ENCODE results near the gene ANKRD6. TPM values are rescaled to one million over a fixed set of nuclear protein-coding genes. Genes with fewer than 3 reads are reported as not detected.

Gene ANKRD6
- total and polyA plus RNA-seq, 2 donors (not counting 3 experiments of a cell fraction or from before 2014, with no cell fraction given): 3.4 to 9.6 TPM

DNA sequence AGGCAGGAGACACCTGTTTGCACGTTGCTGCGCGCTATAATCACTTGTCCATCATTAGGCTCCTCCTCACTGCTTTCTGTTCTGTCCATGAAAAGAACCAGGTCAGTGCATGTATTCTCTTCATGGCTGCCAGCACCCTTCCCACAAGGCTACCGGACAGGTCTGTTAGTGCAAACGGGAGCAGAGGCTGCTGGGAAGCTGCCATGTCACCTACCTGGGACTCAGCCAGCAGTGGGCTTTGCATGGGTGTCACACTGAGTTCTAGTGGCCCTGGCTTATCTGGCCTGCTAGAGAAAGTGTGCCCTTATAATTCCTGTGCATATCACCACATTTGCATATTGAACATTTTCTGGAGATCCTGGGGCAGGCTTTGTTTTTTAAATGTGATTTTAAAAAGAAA lies 180.8 kb downstream of the ANKRD6 start:
- no peak for DNase-seq (ENCODE audit: low read depth, low spot score)
- Histone ChIP-seq H2AFZ (ENCODE audit: low read depth, low read length) (no peak overlapping the region), H3K4me1 (ENCODE audit: control insufficient read depth, extremely low read depth, insufficient read depth, low read length) (peaks cover 6% of the 10 kb centered on the region), H3K27ac (ENCODE audit: insufficient read depth, low read depth, low read length) (no peak overlapping the region), H3K4me2 (ENCODE audit: insufficient read depth, low read length) (no peak overlapping the region), H3K9ac (replicated peaks; ENCODE audit: extremely low read depth, insufficient read depth, low read length) (no peak overlapping the region), H3K27me3 (ENCODE audit: control insufficient read depth in 2 of 2, insufficient read depth in 2 of 2, low read length in 2 of 2) (no peaks in the 10 kb centered on the region), H3K79me2 (ENCODE audit: control insufficient read depth, insufficient read depth, low read length) (no peaks in the 10 kb centered on the region), H3K9me1 (replicated peaks; ENCODE audit: control insufficient read depth, extremely low read depth, insufficient read depth, low read length) (no peaks in the 10 kb centered on the region), H3K4me3 (replicated peaks in 1 of 3; ENCODE audit: insufficient read depth in 1 of 3, low read depth in 1 of 3, low read length in 3 of 3) (no peak overlapping the region), H4K20me1 (replicated peaks; ENCODE audit: control insufficient read depth, extremely low read depth, insufficient read depth, low read length) (no peaks in the 10 kb centered on the region), H3K9me3 (replicated peaks; ENCODE audit: control insufficient read depth, insufficient read depth, low read length) (no peaks in the 10 kb centered on the region), H3K36me3 (ENCODE audit: control insufficient read depth in 2 of 2, extremely low read depth in 1 of 2, insufficient read depth in 2 of 2, low read length in 2 of 2) (no peaks in the 10 kb centered on the region)
- dilution Hi-C loops (cut with MboI; ENCODE audit: extremely low pct_ligation_motif_present, low sequenced_read_pairs) (no loop called here), intact Hi-C loops (cut with micrococcal nuclease) (no loop called here)
- TF ChIP-seq POLR2A (IDR thresholded peaks at IDR 0.05; ENCODE audit: low read depth, low read length) (no peak), MYC (IDR thresholded peaks at IDR 0.05; ENCODE audit: low read depth, low read length) (no peak), POLR2AphosphoS5 (IDR thresholded peaks at IDR 0.05; ENCODE audit: insufficient read depth, low read depth, low read length) (no peak), FOS (IDR thresholded peaks at IDR 0.05; ENCODE audit: borderline replicate concordance, insufficient read depth, low read length) (no peak), GATA2 (IDR thresholded peaks at IDR 0.05; ENCODE audit: insufficient read depth, insufficient read length, low read depth, low read length) (no peak), EZH2 (IDR thresholded peaks at IDR 0.05; ENCODE audit: borderline replicate concordance, low read depth, low read length, severe bottlenecking) (no peak), JUN (IDR thresholded peaks at IDR 0.05; ENCODE audit: borderline replicate concordance, insufficient read depth, insufficient read length, low read depth) (no peak)
- TF ChIP-seq, protein P1, sequence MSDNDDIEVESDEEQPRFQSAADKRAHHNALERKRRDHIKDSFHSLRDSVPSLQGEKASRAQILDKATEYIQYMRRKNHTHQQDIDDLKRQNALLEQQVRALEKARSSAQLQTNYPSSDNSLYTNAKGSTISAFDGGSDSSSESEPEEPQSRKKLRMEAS (IDR thresholded peaks at IDR 0.05; ENCODE audit: insufficient read depth, insufficient read length): no peak
- POLR2A ChIA-PET: no interaction called here
- no peak for FAIRE-seq
- BruUV-seq (replicated peaks): no TSS peak
- CTCF ChIA-PET: interaction anchor here (1.4 to 1.9 kb wide), 4 partner anchors 10 to 302 kb away, joined by 5 to 10 read pairs (median 7); partner anchors contain the start of gene ANKRD6

DNA sequence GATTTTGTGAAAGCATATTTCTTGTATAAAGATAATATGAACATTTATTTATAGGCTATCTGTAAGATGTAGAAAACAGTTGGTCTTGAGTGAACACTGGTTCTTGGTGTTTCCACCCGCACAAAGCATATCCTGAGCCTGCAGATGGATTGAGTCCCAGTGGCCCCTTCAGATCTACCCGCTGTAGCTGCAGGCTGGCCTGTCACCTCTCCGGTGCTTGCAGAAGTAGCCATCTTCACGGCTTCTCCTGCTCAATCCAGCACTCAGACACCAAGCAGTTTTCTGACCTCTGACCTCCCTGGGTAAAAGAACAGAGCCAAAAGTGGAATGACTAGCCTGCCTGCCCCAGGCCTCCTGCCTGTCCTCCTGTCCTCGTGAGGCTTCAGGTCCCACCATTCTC lies 182.9 kb downstream of the ANKRD6 start:
- Histone ChIP-seq H3K9ac (replicated peaks; ENCODE audit: extremely low read depth, insufficient read depth, low read length) (no peak overlapping the region), H3K9me1 (replicated peaks; ENCODE audit: control insufficient read depth, extremely low read depth, insufficient read depth, low read length) (no peaks in the 10 kb centered on the region), H3K4me2 (ENCODE audit: insufficient read depth, low read length) (no peak overlapping the region), H3K36me3 (ENCODE audit: control insufficient read depth in 2 of 2, extremely low read depth in 1 of 2, insufficient read depth in 2 of 2, low read length in 2 of 2) (no peaks in the 10 kb centered on the region), H3K27ac (ENCODE audit: insufficient read depth, low read depth, low read length) (no peak overlapping the region), H3K4me1 (ENCODE audit: control insufficient read depth, extremely low read depth, insufficient read depth, low read length) (peaks cover 6% of the 10 kb centered on the region), H4K20me1 (replicated peaks; ENCODE audit: control insufficient read depth, extremely low read depth, insufficient read depth, low read length) (no peaks in the 10 kb centered on the region), H3K4me3 (replicated peaks in 1 of 3; ENCODE audit: insufficient read depth in 1 of 3, low read depth in 1 of 3, low read length in 3 of 3) (no peak overlapping the region), H2AFZ (ENCODE audit: low read depth, low read length) (no peak overlapping the region), H3K79me2 (ENCODE audit: control insufficient read depth, insufficient read depth, low read length) (no peaks in the 10 kb centered on the region), H3K27me3 (ENCODE audit: control insufficient read depth in 2 of 2, insufficient read depth in 2 of 2, low read length in 2 of 2) (no peaks in the 10 kb centered on the region), H3K9me3 (replicated peaks; ENCODE audit: control insufficient read depth, insufficient read depth, low read length) (no peaks in the 10 kb centered on the region)
- POLR2A ChIA-PET: no interaction called here
- CTCF ChIA-PET: interaction anchor here (1.6 kb wide), 1 partner anchor 304 kb away, joined by 5 read pairs; no protein-coding TSS in a partner anchor
- BruUV-seq (replicated peaks): no TSS peak
- TF ChIP-seq POLR2AphosphoS5 (IDR thresholded peaks at IDR 0.05; ENCODE audit: insufficient read depth, low read depth, low read length): no peak
- no peak for TF ChIP-seq FOS (IDR thresholded peaks at IDR 0.05; ENCODE audit: borderline replicate concordance, insufficient read depth, low read length)
- TF ChIP-seq MYC (IDR thresholded peaks at IDR 0.05; ENCODE audit: low read depth, low read length): no peak
- no peak for TF ChIP-seq POLR2A (IDR thresholded peaks at IDR 0.05; ENCODE audit: low read depth, low read length)
- TF ChIP-seq JUN (IDR thresholded peaks at IDR 0.05; ENCODE audit: borderline replicate concordance, insufficient read depth, insufficient read length, low read depth): no peak
- TF ChIP-seq, protein P2, sequence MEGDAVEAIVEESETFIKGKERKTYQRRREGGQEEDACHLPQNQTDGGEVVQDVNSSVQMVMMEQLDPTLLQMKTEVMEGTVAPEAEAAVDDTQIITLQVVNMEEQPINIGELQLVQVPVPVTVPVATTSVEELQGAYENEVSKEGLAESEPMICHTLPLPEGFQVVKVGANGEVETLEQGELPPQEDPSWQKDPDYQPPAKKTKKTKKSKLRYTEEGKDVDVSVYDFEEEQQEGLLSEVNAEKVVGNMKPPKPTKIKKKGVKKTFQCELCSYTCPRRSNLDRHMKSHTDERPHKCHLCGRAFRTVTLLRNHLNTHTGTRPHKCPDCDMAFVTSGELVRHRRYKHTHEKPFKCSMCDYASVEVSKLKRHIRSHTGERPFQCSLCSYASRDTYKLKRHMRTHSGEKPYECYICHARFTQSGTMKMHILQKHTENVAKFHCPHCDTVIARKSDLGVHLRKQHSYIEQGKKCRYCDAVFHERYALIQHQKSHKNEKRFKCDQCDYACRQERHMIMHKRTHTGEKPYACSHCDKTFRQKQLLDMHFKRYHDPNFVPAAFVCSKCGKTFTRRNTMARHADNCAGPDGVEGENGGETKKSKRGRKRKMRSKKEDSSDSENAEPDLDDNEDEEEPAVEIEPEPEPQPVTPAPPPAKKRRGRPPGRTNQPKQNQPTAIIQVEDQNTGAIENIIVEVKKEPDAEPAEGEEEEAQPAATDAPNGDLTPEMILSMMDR (IDR thresholded peaks at IDR 0.05; ENCODE audit: extremely low read depth in 1 of 2, insufficient read depth in 1 of 2, low read depth in 1 of 2, low read length in 2 of 2): no peak
- TF ChIP-seq GATA2 (IDR thresholded peaks at IDR 0.05; ENCODE audit: insufficient read depth, insufficient read length, low read depth, low read length): no peak
- no peak for TF ChIP-seq EZH2 (IDR thresholded peaks at IDR 0.05; ENCODE audit: borderline replicate concordance, low read depth, low read length, severe bottlenecking)
- TF ChIP-seq, protein P1 (IDR thresholded peaks at IDR 0.05; ENCODE audit: insufficient read depth, insufficient read length): no peak
- no peak for DNase-seq (ENCODE audit: low read depth, low spot score)
- intact Hi-C loops (cut with micrococcal nuclease) (no loop called here), dilution Hi-C loops (cut with MboI; ENCODE audit: extremely low pct_ligation_motif_present, low sequenced_read_pairs) (no loop called here)
- FAIRE-seq: no peak
